WTC11 (cell line): ENCODE results near the gene INPP4B. TPM values are rescaled to one million over a fixed set of nuclear protein-coding genes. Genes with fewer than 3 reads are reported as not detected.
A peak's percentile ranks its signal among the peaks of the same experiment; 100 is the strongest.

Experiments used
- ATAC-seq: fragments of 200-7000 bp; cut with Tn5 transposase; 2 replicates; pipeline ENCODE4 v1.10.0; 2021; ENCODE audit warnings: mild to moderate bottlenecking, moderate library complexity
- CTCF ChIA-PET: fragments of 300-600 bp; sonication (Branson Sonifier 250); formaldehyde crosslinking; loops from one replicate; lab custom pipeline; 2021; ENCODE audit warnings: antibody characterized with exemption; lab: Charles Lee
- POLR2A ChIA-PET: fragments of 350-600 bp; sonication (Branson Sonifier 250); formaldehyde crosslinking; loops from one replicate; lab custom pipeline; 2021; ENCODE audit warnings: antibody characterized with exemption; lab: Charles Lee
- DNase-seq: peaks from one replicate; pipeline ENCODE4 v3.0.0; 2021; ENCODE audit warnings: low spot score
- H3K27ac Mint-ChIP-seq: 2 replicates; pipeline ENCODE4 v1.8.0; 2021; ENCODE audit warnings: mixed read lengths
- H3K27me3 Mint-ChIP-seq: 2 replicates; pipeline ENCODE4 v1.8.0; 2021; ENCODE audit warnings: low read depth, mild to moderate bottlenecking, moderate library complexity, mixed read lengths
- H3K36me3 Mint-ChIP-seq: 2 replicates; pipeline ENCODE4 v1.8.0; 2021; ENCODE audit warnings: mixed read lengths
- H3K4me1 Mint-ChIP-seq: 2 replicates; pipeline ENCODE4 v1.8.0; 2022; ENCODE audit warnings: mixed read lengths
- H3K4me3 Mint-ChIP-seq: 2 replicates; pipeline ENCODE4 v1.8.0; 2021; ENCODE audit warnings: mild to moderate bottlenecking, moderate library complexity, mixed read lengths
- H3K9me3 Mint-ChIP-seq: 2 replicates; pipeline ENCODE4 v1.8.0; 2021; ENCODE audit warnings: mixed read lengths
- CBFB ChIP-seq: sonication (generic); formaldehyde crosslinking; IDR thresholded peaks from 2 replicates; pipeline ENCODE4 v1.8.1; 2022; ENCODE audit warnings: mild to moderate bottlenecking, low read depth, missing genetic modification reagents
- CREB1 ChIP-seq: sonication (generic); formaldehyde crosslinking; IDR thresholded peaks from 2 replicates; pipeline ENCODE4 v1.8.0; 2023; ENCODE audit warnings: mild to moderate bottlenecking, missing genetic modification reagents
- ELF4 ChIP-seq: sonication (generic); formaldehyde crosslinking; IDR thresholded peaks from 2 replicates; pipeline ENCODE4 v1.8.1; 2022; ENCODE audit warnings: low read depth, mild to moderate bottlenecking, moderate library complexity, missing genetic modification reagents
- EMX1 ChIP-seq: fragments of 250-450 bp; sonication (Bioruptor Pico); IDR thresholded peaks from 2 replicates; pipeline ENCODE4 v1.8.0; 2021; ENCODE audit warnings: mild to moderate bottlenecking
- FOXK1 ChIP-seq: sonication (generic); formaldehyde crosslinking; IDR thresholded peaks from 2 replicates; pipeline ENCODE4 v1.8.0; 2022; ENCODE audit warnings: mild to moderate bottlenecking, moderate library complexity, missing genetic modification reagents
- GRHL2 ChIP-seq: fragments of 250-450 bp; sonication (Bioruptor Pico); IDR thresholded peaks from 2 replicates; pipeline ENCODE4 v1.8.0; 2022; ENCODE audit warnings: mild to moderate bottlenecking, moderate library complexity; ENCODE audit not compliant: insufficient replicate concordance, severe bottlenecking
- GTF2I ChIP-seq: fragments of 250-450 bp; sonication (Bioruptor Pico); conservative IDR thresholded peaks from 2 replicates; pipeline ENCODE4 v1.4.0; 2021; ENCODE audit warnings: mild to moderate bottlenecking
- NFATC4 ChIP-seq: fragments of 250-450 bp; sonication (Bioruptor Pico); IDR thresholded peaks from 2 replicates; pipeline ENCODE4 v1.9.0; 2021; ENCODE audit warnings: mild to moderate bottlenecking
- NR2C2 ChIP-seq: sonication (generic); formaldehyde crosslinking; IDR thresholded peaks from 2 replicates; pipeline ENCODE4 v1.8.0; 2022; ENCODE audit warnings: mild to moderate bottlenecking, missing genetic modification reagents
- OVOL2 ChIP-seq: fragments of 250-450 bp; sonication (Bioruptor Pico); IDR thresholded peaks from 2 replicates; pipeline ENCODE4 v1.9.0; 2021; ENCODE audit warnings: mild to moderate bottlenecking, borderline replicate concordance
- SMAD3 ChIP-seq: sonication (generic); formaldehyde crosslinking; IDR thresholded peaks from 2 replicates; pipeline ENCODE4 v1.8.0; 2022; ENCODE audit warnings: missing genetic modification reagents, mild to moderate bottlenecking, borderline replicate concordance
- ZNF219 ChIP-seq: sonication (generic); formaldehyde crosslinking; IDR thresholded peaks from 2 replicates; pipeline ENCODE4 v1.8.0; 2023; ENCODE audit warnings: missing genetic modification reagents, mild to moderate bottlenecking, borderline replicate concordance
- total RNA-seq: library from RNA; stranded (reverse); gene quantifications from 3 replicates; pipeline ENCODE4 v1.2.3, GENCODE V29; 2021
- TF ChIP-seq, protein P1 (sequence below): sonication (generic); formaldehyde crosslinking; IDR thresholded peaks from 2 replicates; pipeline ENCODE4 v1.8.0; 2023; ENCODE audit warnings: mild to moderate bottlenecking, missing genetic modification reagents
- TF ChIP-seq, protein P2 (sequence below): fragments of 250-450 bp; sonication (Bioruptor Pico); IDR thresholded peaks from 2 replicates; pipeline ENCODE4 v1.9.0; 2021; ENCODE audit warnings: moderate library complexity, mild to moderate bottlenecking, inconsistent platforms, borderline replicate concordance
- TF ChIP-seq, protein P3 (sequence below): fragments of 250-450 bp; sonication (Bioruptor Pico); IDR thresholded peaks from 2 replicates; pipeline ENCODE4 v1.9.0; 2021; ENCODE audit warnings: mild to moderate bottlenecking, borderline replicate concordance
- TF ChIP-seq, protein P4 (sequence below): sonication (generic); formaldehyde crosslinking; IDR thresholded peaks from 2 replicates; pipeline ENCODE4 v1.8.1; 2023; ENCODE audit warnings: mild to moderate bottlenecking, moderate library complexity, missing genetic modification reagents
- TF ChIP-seq, protein P5 (sequence below): fragments of 250-450 bp; sonication (Bioruptor Pico); IDR thresholded peaks from 2 replicates; pipeline ENCODE4 v1.9.0; 2021; ENCODE audit warnings: mild to moderate bottlenecking
- TF ChIP-seq, protein P6 (sequence below): fragments of 250-450 bp; sonication (Bioruptor Pico); IDR thresholded peaks from 2 replicates; pipeline ENCODE4 v2.1.2; 2022; ENCODE audit warnings: mild to moderate bottlenecking, moderate library complexity
- TF ChIP-seq, protein P7 (sequence below): sonication (generic); formaldehyde crosslinking; IDR thresholded peaks from 2 replicates; pipeline ENCODE4 v1.8.0; 2022; ENCODE audit warnings: mild to moderate bottlenecking, missing genetic modification reagents
- TF ChIP-seq, protein P8 (sequence below): sonication (generic); formaldehyde crosslinking; IDR thresholded peaks from 2 replicates; pipeline ENCODE4 v1.8.0; 2023; ENCODE audit warnings: missing genetic modification reagents

Gene INPP4B
- total RNA-seq, 1 experiment from 2014 or later = 0.92 TPM

DNA sequence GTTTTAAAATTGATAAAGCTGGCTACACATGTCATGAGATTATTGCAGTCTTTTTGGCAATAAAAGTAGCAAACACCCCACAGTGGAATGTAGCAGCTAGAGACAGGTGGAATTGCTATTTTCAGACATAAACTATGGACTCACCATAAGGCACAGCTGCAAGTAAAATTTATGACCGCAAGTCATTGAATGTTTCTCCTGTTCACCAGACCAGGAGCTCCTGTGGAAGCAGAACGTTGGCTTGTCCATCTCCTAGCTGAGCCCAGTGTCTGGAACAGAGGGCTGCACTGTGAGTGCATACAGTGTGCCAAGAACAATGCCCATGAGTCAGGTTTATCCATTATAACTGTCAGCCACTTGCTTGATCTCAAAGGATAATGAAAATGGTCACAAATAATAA is 538.2 kb downstream of the INPP4B start (continued):
- TF ChIP-seq, protein P1, sequence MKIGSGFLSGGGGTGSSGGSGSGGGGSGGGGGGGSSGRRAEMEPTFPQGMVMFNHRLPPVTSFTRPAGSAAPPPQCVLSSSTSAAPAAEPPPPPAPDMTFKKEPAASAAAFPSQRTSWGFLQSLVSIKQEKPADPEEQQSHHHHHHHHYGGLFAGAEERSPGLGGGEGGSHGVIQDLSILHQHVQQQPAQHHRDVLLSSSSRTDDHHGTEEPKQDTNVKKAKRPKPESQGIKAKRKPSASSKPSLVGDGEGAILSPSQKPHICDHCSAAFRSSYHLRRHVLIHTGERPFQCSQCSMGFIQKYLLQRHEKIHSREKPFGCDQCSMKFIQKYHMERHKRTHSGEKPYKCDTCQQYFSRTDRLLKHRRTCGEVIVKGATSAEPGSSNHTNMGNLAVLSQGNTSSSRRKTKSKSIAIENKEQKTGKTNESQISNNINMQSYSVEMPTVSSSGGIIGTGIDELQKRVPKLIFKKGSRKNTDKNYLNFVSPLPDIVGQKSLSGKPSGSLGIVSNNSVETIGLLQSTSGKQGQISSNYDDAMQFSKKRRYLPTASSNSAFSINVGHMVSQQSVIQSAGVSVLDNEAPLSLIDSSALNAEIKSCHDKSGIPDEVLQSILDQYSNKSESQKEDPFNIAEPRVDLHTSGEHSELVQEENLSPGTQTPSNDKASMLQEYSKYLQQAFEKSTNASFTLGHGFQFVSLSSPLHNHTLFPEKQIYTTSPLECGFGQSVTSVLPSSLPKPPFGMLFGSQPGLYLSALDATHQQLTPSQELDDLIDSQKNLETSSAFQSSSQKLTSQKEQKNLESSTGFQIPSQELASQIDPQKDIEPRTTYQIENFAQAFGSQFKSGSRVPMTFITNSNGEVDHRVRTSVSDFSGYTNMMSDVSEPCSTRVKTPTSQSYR = no peak

DNA sequence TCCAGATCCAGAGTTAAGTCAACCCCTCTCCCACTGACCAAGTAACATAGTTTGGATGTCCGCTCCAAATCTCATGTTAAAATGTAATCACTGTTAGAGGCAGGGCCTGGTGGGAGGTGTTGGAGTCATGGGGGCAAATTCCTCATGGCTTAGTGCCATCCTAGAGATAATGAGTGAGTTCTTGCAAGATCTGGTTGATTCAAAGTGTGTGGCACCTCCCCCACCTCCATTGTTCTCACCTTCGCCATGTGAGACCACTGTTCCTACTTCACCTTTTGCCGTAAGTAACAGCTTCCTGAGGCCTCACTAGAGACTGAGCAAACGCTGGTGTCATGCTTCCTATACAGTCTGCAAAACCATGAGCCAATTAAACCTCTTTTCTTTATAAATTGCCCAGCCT is 548.8 kb downstream of the INPP4B start:
- ChIA-PET CTCF (no interaction called here), POLR2A (no interaction called here)
- H3K27me3 Mint-ChIP-seq = no peaks in the 10 kb centered on the region
- TF ChIP-seq NFATC4 (CRISPR knock-in tag) (no peak), CREB1 (no peak), NR2C2 (no peak), SMAD3 (CRISPR knock-in tag) (no peak), GTF2I (CRISPR knock-in tag) (no peak), FOXK1 (CRISPR knock-in tag) (no peak), ZNF219 (CRISPR knock-in tag) (no peak), OVOL2 (CRISPR knock-in tag) (no peak), ELF4 (CRISPR knock-in tag) (no peak), EMX1 (CRISPR knock-in tag) (no peak), GRHL2 (CRISPR knock-in tag) (no peak), CBFB (no peak)
- TF ChIP-seq, protein P2, sequence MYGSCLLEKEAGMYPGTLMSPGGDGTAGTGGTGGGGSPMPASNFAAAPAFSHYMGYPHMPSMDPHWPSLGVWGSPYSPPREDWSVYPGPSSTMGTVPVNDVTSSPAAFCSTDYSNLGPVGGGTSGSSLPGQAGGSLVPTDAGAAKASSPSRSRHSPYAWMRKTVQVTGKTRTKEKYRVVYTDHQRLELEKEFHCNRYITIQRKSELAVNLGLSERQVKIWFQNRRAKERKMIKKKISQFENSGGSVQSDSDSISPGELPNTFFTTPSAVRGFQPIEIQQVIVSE (CRISPR knock-in tag) = no peak
- TF ChIP-seq, protein P3, sequence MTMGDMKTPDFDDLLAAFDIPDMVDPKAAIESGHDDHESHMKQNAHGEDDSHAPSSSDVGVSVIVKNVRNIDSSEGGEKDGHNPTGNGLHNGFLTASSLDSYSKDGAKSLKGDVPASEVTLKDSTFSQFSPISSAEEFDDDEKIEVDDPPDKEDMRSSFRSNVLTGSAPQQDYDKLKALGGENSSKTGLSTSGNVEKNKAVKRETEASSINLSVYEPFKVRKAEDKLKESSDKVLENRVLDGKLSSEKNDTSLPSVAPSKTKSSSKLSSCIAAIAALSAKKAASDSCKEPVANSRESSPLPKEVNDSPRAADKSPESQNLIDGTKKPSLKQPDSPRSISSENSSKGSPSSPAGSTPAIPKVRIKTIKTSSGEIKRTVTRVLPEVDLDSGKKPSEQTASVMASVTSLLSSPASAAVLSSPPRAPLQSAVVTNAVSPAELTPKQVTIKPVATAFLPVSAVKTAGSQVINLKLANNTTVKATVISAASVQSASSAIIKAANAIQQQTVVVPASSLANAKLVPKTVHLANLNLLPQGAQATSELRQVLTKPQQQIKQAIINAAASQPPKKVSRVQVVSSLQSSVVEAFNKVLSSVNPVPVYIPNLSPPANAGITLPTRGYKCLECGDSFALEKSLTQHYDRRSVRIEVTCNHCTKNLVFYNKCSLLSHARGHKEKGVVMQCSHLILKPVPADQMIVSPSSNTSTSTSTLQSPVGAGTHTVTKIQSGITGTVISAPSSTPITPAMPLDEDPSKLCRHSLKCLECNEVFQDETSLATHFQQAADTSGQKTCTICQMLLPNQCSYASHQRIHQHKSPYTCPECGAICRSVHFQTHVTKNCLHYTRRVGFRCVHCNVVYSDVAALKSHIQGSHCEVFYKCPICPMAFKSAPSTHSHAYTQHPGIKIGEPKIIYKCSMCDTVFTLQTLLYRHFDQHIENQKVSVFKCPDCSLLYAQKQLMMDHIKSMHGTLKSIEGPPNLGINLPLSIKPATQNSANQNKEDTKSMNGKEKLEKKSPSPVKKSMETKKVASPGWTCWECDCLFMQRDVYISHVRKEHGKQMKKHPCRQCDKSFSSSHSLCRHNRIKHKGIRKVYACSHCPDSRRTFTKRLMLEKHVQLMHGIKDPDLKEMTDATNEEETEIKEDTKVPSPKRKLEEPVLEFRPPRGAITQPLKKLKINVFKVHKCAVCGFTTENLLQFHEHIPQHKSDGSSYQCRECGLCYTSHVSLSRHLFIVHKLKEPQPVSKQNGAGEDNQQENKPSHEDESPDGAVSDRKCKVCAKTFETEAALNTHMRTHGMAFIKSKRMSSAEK = no peak
- TF ChIP-seq, protein P4, sequence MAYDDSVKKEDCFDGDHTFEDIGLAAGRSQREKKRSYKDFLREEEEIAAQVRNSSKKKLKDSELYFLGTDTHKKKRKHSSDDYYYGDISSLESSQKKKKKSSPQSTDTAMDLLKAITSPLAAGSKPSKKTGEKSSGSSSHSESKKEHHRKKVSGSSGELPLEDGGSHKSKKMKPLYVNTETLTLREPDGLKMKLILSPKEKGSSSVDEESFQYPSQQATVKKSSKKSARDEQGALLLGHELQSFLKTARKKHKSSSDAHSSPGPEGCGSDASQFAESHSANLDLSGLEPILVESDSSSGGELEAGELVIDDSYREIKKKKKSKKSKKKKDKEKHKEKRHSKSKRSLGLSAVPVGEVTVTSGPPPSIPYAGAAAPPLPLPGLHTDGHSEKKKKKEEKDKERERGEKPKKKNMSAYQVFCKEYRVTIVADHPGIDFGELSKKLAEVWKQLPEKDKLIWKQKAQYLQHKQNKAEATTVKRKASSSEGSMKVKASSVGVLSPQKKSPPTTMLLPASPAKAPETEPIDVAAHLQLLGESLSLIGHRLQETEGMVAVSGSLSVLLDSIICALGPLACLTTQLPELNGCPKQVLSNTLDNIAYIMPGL (CRISPR knock-in tag) = no peak
- TF ChIP-seq, protein P5, sequence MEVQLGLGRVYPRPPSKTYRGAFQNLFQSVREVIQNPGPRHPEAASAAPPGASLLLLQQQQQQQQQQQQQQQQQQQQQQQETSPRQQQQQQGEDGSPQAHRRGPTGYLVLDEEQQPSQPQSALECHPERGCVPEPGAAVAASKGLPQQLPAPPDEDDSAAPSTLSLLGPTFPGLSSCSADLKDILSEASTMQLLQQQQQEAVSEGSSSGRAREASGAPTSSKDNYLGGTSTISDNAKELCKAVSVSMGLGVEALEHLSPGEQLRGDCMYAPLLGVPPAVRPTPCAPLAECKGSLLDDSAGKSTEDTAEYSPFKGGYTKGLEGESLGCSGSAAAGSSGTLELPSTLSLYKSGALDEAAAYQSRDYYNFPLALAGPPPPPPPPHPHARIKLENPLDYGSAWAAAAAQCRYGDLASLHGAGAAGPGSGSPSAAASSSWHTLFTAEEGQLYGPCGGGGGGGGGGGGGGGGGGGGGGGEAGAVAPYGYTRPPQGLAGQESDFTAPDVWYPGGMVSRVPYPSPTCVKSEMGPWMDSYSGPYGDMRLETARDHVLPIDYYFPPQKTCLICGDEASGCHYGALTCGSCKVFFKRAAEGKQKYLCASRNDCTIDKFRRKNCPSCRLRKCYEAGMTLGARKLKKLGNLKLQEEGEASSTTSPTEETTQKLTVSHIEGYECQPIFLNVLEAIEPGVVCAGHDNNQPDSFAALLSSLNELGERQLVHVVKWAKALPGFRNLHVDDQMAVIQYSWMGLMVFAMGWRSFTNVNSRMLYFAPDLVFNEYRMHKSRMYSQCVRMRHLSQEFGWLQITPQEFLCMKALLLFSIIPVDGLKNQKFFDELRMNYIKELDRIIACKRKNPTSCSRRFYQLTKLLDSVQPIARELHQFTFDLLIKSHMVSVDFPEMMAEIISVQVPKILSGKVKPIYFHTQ (CRISPR knock-in tag) = no peak
- TF ChIP-seq, protein P6, sequence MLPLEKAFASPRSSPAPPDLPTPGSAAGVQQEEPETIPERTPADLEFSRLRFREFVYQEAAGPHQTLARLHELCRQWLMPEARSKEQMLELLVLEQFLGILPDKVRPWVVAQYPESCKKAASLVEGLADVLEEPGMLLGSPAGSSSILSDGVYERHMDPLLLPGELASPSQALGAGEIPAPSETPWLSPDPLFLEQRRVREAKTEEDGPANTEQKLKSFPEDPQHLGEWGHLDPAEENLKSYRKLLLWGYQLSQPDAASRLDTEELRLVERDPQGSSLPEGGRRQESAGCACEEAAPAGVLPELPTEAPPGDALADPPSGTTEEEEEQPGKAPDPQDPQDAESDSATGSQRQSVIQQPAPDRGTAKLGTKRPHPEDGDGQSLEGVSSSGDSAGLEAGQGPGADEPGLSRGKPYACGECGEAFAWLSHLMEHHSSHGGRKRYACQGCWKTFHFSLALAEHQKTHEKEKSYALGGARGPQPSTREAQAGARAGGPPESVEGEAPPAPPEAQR (CRISPR knock-in tag) = no peak
- TF ChIP-seq, protein P7, sequence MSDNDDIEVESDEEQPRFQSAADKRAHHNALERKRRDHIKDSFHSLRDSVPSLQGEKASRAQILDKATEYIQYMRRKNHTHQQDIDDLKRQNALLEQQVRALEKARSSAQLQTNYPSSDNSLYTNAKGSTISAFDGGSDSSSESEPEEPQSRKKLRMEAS (CRISPR knock-in tag) = no peak
- TF ChIP-seq, protein P8, sequence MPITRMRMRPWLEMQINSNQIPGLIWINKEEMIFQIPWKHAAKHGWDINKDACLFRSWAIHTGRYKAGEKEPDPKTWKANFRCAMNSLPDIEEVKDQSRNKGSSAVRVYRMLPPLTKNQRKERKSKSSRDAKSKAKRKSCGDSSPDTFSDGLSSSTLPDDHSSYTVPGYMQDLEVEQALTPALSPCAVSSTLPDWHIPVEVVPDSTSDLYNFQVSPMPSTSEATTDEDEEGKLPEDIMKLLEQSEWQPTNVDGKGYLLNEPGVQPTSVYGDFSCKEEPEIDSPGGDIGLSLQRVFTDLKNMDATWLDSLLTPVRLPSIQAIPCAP (CRISPR knock-in tag) = no peak
- TF ChIP-seq, all 79 proteins: peak for 0
- H3K36me3 Mint-ChIP-seq = no peaks in the 10 kb centered on the region
- peak; percentile 65 for ATAC-seq
- peaks cover 9% of the 10 kb centered on the region; the same call in 1 of the 2 replicates for H3K4me1 Mint-ChIP-seq
- peaks cover 7% of the 10 kb centered on the region for H3K9me3 Mint-ChIP-seq
- DNase-seq = no peak
- H3K27ac Mint-ChIP-seq = no peak overlapping the region
- H3K4me3 Mint-ChIP-seq = no peak overlapping the region
